Activated naive CD8-positive, alpha-beta T cell treated with anti-CD3 and anti-CD28 coated beads for 36 hours (primary cell): ENCODE measurements around the gene SNX19. TPM values are rescaled to one million over a fixed set of nuclear protein-coding genes. Genes with fewer than 3 reads are reported as not detected.
"Not testable (repeated sequence)": the region's sequence is repeated elsewhere in the genome, so short reads cannot be mapped to it uniquely, and the experiment has no call there.

Experiments
- DNase-seq: peaks from one replicate; pipeline ENCODE4 v3.0.0; 2021
- H3K27ac Mint-ChIP-seq: one replicate; pipeline ENCODE4 v1.8.0; 2022; ENCODE audit warnings: mild to moderate bottlenecking, moderate library complexity, mixed read lengths
- H3K27me3 Mint-ChIP-seq: one replicate; pipeline ENCODE4 v1.8.0; 2022; ENCODE audit warnings: mild to moderate bottlenecking, mixed read lengths
- H3K36me3 Mint-ChIP-seq: one replicate; pipeline ENCODE4 v1.8.0; 2021; ENCODE audit warnings: mild to moderate bottlenecking, mixed read lengths
- H3K4me1 Mint-ChIP-seq: one replicate; pipeline ENCODE4 v1.8.0; 2021; ENCODE audit warnings: mixed read lengths
- H3K4me3 Mint-ChIP-seq: one replicate; pipeline ENCODE4 v1.8.0; 2022; ENCODE audit warnings: mild to moderate bottlenecking, moderate library complexity, mixed read lengths
- H3K9me3 Mint-ChIP-seq: one replicate; pipeline ENCODE4 v1.8.0; 2022; ENCODE audit warnings: mixed read lengths
- total RNA-seq, 2 experiments: library from RNA; stranded (reverse); gene quantifications; one replicate each; pipeline ENCODE4 v1.2.3, GENCODE V29; 2021

The SNX19 gene
- total RNA-seq, result 10 to 100 TPM; 24.8 to 27.0 TPM

- peaks cover 12% of the 10 kb centered on the region for H3K4me1 Mint-ChIP-seq
- H3K36me3 Mint-ChIP-seq, result peaks cover 47% of the 10 kb centered on the region
- peak; percentile 93 for DNase-seq
- peak within 1 kb of the TSS; percentile 79 for H3K27ac Mint-ChIP-seq
- H3K9me3 Mint-ChIP-seq, result peaks cover 22% of the 10 kb centered on the region
- H3K4me3 Mint-ChIP-seq, result peak within 1 kb of the TSS; percentile 79
- H3K27me3 Mint-ChIP-seq, result peaks cover 9% of the 10 kb centered on the region
Observed at GRCh38 chr11:130916238-130916855, at the start of gene SNX19. Gene SNX19, minus strand, starts transcription at chr11:130916479. Its CDS starts 540 bp downstream, at chr11:130915939.

GRCh38 chr11:130964058-130964792 is 47.9 kb upstream of the SNX19 start:
- peaks cover 14% of the 10 kb centered on the region for H3K27me3 Mint-ChIP-seq
- H3K4me3 Mint-ChIP-seq, result no peak overlapping the region
- H3K36me3 Mint-ChIP-seq, result no peaks in the 10 kb centered on the region
- no peaks in the 10 kb centered on the region for H3K9me3 Mint-ChIP-seq
- no peaks in the 10 kb centered on the region for H3K4me1 Mint-ChIP-seq
- DNase-seq, result no peak
- H3K27ac Mint-ChIP-seq, result no peak overlapping the region

GRCh38 chr11:130947889-130948288 is 31.6 kb upstream of the SNX19 start:
- Mint-ChIP-seq H3K27me3 (peaks cover 3% of the 10 kb centered on the region), H3K36me3 (no peaks in the 10 kb centered on the region), H3K9me3 (no peaks in the 10 kb centered on the region), H3K4me3 (no peak overlapping the region), H3K4me1 (peaks cover 6% of the 10 kb centered on the region), H3K27ac (no peak overlapping the region)
- no peak for DNase-seq

GRCh38 chr11:130947481-130947880 is 31.2 kb upstream of the SNX19 start:
- Mint-ChIP-seq H3K9me3 (no peaks in the 10 kb centered on the region), H3K4me3 (no peak overlapping the region), H3K27me3 (peaks cover 3% of the 10 kb centered on the region), H3K4me1 (peaks cover 6% of the 10 kb centered on the region), H3K36me3 (no peaks in the 10 kb centered on the region), H3K27ac (no peak overlapping the region)
- no peak for DNase-seq

- peaks cover 3% of the 10 kb centered on the region for H3K27me3 Mint-ChIP-seq
- no peak for DNase-seq
- no peaks in the 10 kb centered on the region for H3K9me3 Mint-ChIP-seq
- H3K36me3 Mint-ChIP-seq, result no peaks in the 10 kb centered on the region
- H3K4me3 Mint-ChIP-seq, result no peak overlapping the region
- peaks cover 6% of the 10 kb centered on the region for H3K4me1 Mint-ChIP-seq
- no peak overlapping the region for H3K27ac Mint-ChIP-seq
Observed at GRCh38 chr11:130947058-130947457, 30.8 kb upstream of the SNX19 start.

GRCh38 chr11:130945896-130946295 is 29.6 kb upstream of the SNX19 start:
- Mint-ChIP-seq H3K9me3 (no peaks in the 10 kb centered on the region), H3K4me3 (no peak overlapping the region), H3K4me1 (peaks cover 6% of the 10 kb centered on the region)

GRCh38 chr11:130940706-130941105 is 24.4 kb upstream of the SNX19 start:
- Mint-ChIP-seq H3K27ac (no peak overlapping the region), H3K4me3 (no peak overlapping the region), H3K9me3 (no peaks in the 10 kb centered on the region), H3K4me1 (no peaks in the 10 kb centered on the region), H3K27me3 (peaks cover 11% of the 10 kb centered on the region), H3K36me3 (no peaks in the 10 kb centered on the region)
- DNase-seq, result no peak

More at GRCh38 chr11:130945896-130946295, 29.6 kb upstream of the SNX19 start:
- H3K36me3 Mint-ChIP-seq, result no peaks in the 10 kb centered on the region
- peaks cover 3% of the 10 kb centered on the region for H3K27me3 Mint-ChIP-seq
- H3K27ac Mint-ChIP-seq, result no peak overlapping the region
- no peak for DNase-seq

GRCh38 chr11:130937051-130937450 is 20.8 kb upstream of the SNX19 start:
- Mint-ChIP-seq H3K9me3 (no peaks in the 10 kb centered on the region), H3K4me1 (no peaks in the 10 kb centered on the region), H3K4me3 (no peak overlapping the region), H3K27me3 (peaks cover 8% of the 10 kb centered on the region), H3K36me3 (no peaks in the 10 kb centered on the region), H3K27ac (no peak overlapping the region)
- DNase-seq, result no peak

- no peak overlapping the region for H3K27ac Mint-ChIP-seq
- H3K27me3 Mint-ChIP-seq, result peaks cover 5% of the 10 kb centered on the region
- H3K4me3 Mint-ChIP-seq, result no peak overlapping the region
- no peaks in the 10 kb centered on the region for H3K4me1 Mint-ChIP-seq
- no peaks in the 10 kb centered on the region for H3K9me3 Mint-ChIP-seq
- no peak for DNase-seq
- H3K36me3 Mint-ChIP-seq, result no peaks in the 10 kb centered on the region
Observed at GRCh38 chr11:130932086-130932712, 15.9 kb upstream of the SNX19 start.

- Mint-ChIP-seq H3K27me3 (peaks cover 21% of the 10 kb centered on the region), H3K4me3 (no peak overlapping the region), H3K27ac (no peak overlapping the region), H3K9me3 (no peaks in the 10 kb centered on the region), H3K36me3 (no peaks in the 10 kb centered on the region), H3K4me1 (peaks cover 2% of the 10 kb centered on the region)
- no peak for DNase-seq
Observed at GRCh38 chr11:130924750-130925149, 8.5 kb upstream of the SNX19 start.

GRCh38 chr11:130920612-130921011 is 4.3 kb upstream of the SNX19 start:
- peaks cover 23% of the 10 kb centered on the region for H3K27me3 Mint-ChIP-seq
- not testable (repeated sequence) for H3K4me3 Mint-ChIP-seq, H3K36me3 Mint-ChIP-seq, H3K4me1 Mint-ChIP-seq, DNase-seq, H3K9me3 Mint-ChIP-seq, H3K27ac Mint-ChIP-seq

GRCh38 chr11:130918081-130918480 is 1.8 kb upstream of the SNX19 start:
- Mint-ChIP-seq H3K27me3 (peaks cover 15% of the 10 kb centered on the region), H3K36me3 (peaks cover 30% of the 10 kb centered on the region), H3K9me3 (peaks cover 14% of the 10 kb centered on the region), H3K4me1 (peaks cover 12% of the 10 kb centered on the region), H3K4me3 (no peak overlapping the region), H3K27ac (no peak overlapping the region)
- no peak for DNase-seq

- peaks cover 41% of the 10 kb centered on the region for H3K36me3 Mint-ChIP-seq
- peak overlapping the region; percentile 79 for H3K4me3 Mint-ChIP-seq
- no peak for DNase-seq
- H3K4me1 Mint-ChIP-seq, result peaks cover 12% of the 10 kb centered on the region
- peak overlapping the region; percentile 79 for H3K27ac Mint-ChIP-seq
- H3K27me3 Mint-ChIP-seq, result peaks cover 14% of the 10 kb centered on the region
- peaks cover 21% of the 10 kb centered on the region for H3K9me3 Mint-ChIP-seq
Observed at GRCh38 chr11:130916910-130917309, 631 bp upstream of the SNX19 start.

- Mint-ChIP-seq H3K36me3 (peaks cover 52% of the 10 kb centered on the region), H3K9me3 (peaks cover 22% of the 10 kb centered on the region), H3K27me3 (peaks cover 9% of the 10 kb centered on the region), H3K4me1 (peaks cover 12% of the 10 kb centered on the region), H3K27ac (peak overlapping the region; percentile 51), H3K4me3 (peak overlapping the region; percentile 79)
- no peak for DNase-seq
Observed at GRCh38 chr11:130915603-130916237, 559 bp downstream of the SNX19 start.

- H3K4me1 Mint-ChIP-seq, result peaks cover 17% of the 10 kb centered on the region
- DNase-seq, result no peak
- H3K27me3 Mint-ChIP-seq, result no peaks in the 10 kb centered on the region
- peaks cover 20% of the 10 kb centered on the region for H3K9me3 Mint-ChIP-seq
- peaks cover 67% of the 10 kb centered on the region for H3K36me3 Mint-ChIP-seq
- no peak overlapping the region for H3K4me3 Mint-ChIP-seq
- H3K27ac Mint-ChIP-seq, result no peak overlapping the region
Observed at GRCh38 chr11:130913268-130913667, 3.0 kb downstream of the SNX19 start.
